HG03571 (cell line): ENCODE measurements around the gene NME1.
"Not testable (repeated sequence)": the region's sequence is repeated elsewhere in the genome, so short reads cannot be mapped to it uniquely, and the experiment has no call there.

Source experiments
- ATAC-seq: cut with Tn5 transposase; IDR thresholded peaks from one replicate; pipeline ENCODE4 v1.9.1; 2021; ENCODE audit not compliant: unreplicated experiment

NME1 gene

DNA sequence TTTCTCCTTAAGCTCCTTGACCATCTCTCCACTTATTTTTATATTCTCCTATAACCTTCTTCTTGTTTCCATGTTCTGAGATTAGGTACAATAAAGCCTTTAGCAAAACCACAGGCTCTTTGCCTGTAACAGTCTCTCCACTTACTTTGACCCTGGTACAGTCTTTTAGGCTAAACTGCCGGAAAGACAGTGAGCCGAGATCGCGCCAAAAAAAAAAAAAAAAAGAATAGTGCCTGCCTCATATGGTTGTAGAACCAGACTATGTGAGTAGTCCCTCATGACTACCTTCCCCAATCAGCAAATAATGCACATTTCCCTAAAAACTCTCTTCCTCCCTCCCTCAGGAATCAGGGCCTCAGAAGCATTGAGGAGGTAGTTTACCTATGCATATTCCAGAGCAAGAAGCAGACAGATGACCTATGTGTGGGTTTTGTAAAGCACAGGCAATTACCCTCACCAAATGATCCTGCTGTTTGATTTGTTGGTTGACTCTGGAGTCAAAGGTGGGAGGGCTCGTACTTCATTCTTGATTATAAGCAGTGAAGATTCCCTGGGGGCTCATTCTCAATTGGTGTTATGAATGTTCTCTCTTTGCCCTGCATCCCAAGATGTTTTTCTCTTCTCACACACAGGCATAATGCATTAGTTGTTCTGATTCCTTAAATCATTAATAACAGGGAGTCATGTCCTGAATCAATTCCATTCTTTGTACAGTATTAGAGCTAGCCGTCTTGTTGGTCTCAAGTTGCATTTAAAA, 8.9 kb upstream of the NME1 start:
- ATAC-seq: no peak

DNA sequence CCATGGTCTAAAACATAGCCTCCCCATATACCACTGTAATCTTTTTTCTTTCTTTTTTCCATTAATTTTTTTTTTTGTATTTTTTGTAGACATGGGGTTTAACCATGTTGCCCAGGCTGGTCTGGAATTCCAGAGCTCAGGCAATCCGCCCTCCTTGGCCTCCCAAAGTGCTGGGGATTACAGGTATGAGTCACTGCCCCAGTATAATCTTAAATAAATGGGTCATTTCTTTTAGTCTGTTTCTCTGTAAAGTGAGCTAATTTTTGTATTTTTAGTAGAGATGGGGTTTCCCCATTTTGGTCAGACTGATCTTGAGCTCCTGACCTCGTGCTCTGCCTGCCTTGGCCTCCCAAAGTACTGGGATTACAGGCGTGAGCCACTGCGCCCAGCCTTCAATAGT, 5.7 kb upstream of the NME1 start:
- ATAC-seq: no peak

DNA sequence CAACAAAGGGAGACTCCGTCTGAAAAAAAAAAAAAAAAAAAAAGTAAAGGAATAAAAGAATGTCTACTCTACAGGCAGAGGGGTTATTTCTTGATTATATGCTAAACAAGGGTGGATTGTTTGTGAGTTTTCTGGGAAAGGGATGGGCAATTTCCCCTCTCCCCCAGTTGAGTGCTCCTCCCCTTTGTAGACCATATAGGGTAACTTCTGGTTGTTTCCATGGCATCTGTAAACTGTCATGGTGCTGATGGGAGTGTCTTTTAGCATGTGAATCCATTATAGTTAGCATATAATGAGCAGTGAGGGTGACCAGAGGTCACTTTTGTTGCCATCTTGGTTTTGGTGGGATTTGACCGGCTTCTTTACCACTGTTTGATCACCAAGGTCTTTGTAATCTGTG, 4.2 kb upstream of the NME1 start:
- no peak for ATAC-seq

DNA sequence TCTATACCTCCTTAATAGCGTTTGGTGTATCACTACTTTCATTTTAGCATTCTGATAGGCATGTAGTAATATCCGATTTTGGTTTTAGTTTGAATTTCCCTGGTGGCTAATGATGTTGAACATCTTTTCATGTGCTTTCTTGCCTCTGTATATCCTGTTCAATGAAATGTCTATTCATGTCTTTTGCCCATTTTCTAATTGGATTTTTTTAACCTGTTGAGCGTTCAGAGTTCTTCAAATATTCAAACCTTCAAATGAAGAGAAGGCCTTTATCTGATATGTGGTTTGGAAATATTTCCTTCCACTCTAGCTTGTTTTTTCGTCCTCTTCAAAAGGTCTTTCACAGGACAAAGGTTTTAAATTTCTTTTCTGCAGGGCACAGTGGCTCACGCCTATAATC, 2.4 kb upstream of the NME1 start:
- no peak for ATAC-seq

DNA sequence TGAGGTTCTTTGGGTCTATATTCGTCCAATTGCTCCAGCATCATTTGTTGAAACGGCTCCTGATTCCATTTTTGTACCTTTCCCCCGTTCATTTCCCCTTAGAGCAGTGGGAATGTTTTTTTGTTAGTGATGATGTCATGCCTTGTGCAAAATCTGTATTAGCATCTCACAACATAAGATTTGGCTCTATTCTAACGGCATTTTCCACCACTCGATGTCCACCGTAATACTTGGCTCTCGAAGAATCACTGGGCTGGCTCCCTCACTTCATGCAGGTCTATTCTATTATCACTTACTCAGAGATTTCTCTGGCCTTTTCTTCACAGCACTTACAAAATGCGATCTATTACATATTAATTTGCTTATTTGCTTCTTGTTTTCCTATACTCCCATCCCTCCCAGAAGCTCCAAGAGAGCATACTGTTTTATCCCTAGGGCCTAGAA, 571 bp upstream of the NME1 start:
- peak; percentile 2 for ATAC-seq

DNA sequence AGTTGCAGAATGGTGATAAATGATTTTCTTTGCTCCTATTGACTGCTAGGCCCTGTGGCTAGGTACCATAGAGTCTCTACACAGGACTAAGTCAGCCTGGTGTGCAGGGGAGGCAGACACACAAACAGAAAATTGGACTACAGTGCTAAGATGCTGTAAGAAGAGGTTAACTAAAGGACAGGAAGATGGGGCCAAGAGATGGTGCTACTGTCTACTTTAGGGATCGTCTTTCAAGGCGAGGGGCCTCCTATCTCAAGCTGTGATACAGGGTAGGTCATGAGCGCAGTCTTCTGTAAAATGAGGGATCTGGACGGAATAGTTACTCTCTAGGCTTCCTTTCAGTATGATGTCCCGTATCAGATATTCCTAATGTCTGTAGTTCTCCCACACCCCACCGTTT, 817 bp downstream of the NME1 start:
- no peak for ATAC-seq

DNA sequence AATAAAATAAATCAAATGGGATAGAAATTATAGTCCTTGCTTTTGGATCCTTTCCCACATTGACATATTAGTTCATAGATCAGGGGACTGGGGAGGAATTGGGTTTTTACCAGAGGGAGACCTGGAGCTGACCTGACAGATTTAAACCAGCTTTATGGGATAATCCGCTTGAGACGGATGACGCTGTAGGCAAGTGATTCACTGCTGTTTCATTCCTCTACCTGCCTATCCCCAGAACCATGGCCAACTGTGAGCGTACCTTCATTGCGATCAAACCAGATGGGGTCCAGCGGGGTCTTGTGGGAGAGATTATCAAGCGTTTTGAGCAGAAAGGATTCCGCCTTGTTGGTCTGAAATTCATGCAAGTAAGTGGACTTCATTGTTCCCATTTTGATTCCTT, 2.1 kb downstream of the NME1 start:
- ATAC-seq: no peak

DNA sequence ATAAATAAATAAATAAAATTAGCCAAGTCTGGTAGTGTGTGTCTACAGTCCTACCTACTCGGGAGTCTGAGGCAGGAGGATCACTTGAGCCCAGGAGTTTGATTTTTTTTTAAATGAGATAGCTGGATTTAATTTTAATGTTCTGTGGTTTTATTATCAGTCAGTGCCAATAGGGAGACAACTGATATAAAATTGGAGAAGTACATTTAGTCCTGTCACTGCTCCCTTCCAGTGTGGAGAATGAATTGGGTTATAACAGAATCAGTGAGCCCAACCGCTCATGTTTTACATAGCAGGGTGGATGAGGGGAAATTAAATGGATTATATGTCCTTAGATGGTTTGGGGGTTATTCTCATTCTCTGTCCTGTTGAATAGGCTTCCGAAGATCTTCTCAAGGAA, 6.2 kb downstream of the NME1 start:
- no peak for ATAC-seq

DNA sequence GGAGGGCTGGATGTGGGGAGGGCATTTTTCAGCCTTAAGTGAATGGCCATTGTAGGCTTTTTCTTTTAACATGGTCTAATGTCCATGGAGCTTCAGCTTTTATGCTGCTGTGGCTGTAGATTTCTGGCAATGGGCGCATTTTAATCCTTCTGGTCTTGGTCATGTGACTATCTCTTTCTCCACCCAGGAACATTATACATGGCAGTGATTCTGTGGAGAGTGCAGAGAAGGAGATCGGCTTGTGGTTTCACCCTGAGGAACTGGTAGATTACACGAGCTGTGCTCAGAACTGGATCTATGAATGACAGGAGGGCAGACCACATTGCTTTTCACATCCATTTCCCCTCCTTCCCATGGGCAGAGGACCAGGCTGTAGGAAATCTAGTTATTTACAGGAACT, 8.2 kb downstream of the NME1 start:
- no peak for ATAC-seq

DNA sequence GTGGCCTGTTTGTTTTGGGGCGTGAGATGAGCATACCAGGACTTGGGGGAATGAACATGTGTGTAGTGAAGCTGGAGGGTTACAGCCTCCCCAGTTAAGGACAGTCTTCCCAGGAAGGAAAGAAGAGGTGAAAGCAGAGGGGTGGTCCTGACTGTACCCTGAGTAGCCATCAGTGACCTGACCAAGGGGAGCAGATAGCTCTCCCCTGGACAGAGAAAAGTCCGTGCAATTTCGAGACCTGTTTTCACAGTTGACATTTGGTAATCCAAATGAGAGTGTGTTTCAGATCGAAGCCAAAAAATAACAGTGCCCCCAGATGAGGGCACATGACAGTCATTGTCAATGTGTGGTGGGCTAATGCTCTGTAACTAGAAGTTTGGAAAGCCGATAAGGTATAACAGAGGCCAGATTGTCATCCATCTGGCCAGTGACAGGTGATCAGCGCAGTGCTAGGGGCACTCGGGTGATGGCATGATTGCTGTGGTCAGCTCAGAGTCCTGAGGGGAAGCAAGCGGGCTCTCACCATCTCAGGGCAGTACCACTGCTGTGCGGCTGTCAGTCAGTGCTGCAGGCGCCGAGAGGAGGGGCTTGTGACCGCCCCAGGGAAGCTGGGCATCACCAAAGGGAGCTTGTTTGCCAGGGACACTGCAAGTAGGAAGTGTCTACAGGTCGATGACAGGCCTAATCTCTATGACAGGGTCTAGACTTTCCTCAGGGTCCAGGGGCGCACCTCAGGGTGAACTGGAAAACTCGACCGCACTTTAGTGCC, 11.7 kb downstream of the NME1 start:
- no peak for ATAC-seq

DNA sequence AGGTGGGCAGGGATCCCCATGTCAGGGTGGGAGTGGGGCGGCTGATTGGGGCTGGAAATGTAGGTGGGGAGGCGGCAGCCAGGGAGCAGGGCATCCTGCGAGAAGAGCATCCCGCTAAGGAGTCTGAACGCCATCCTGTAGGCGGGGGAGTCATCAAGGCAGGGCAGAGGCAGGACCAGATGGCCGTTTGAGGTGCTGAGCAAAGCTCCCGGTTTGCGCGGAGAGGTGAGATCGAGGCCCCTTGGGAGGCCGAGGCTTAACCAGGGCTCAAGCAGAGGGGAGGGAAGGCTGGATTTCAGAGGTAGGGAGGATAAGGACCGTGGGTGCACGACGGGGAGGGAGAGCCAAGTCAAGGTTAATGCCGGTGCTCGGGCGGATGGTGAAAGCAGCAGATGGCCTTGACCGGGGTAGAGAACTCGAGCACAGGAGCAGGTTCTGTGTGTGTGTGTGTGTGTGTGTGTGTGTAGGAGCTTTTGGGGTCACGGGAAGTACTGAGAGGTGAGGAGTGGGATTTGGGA, 12.4 kb downstream of the NME1 start:
- ATAC-seq: peak; percentile 26

DNA sequence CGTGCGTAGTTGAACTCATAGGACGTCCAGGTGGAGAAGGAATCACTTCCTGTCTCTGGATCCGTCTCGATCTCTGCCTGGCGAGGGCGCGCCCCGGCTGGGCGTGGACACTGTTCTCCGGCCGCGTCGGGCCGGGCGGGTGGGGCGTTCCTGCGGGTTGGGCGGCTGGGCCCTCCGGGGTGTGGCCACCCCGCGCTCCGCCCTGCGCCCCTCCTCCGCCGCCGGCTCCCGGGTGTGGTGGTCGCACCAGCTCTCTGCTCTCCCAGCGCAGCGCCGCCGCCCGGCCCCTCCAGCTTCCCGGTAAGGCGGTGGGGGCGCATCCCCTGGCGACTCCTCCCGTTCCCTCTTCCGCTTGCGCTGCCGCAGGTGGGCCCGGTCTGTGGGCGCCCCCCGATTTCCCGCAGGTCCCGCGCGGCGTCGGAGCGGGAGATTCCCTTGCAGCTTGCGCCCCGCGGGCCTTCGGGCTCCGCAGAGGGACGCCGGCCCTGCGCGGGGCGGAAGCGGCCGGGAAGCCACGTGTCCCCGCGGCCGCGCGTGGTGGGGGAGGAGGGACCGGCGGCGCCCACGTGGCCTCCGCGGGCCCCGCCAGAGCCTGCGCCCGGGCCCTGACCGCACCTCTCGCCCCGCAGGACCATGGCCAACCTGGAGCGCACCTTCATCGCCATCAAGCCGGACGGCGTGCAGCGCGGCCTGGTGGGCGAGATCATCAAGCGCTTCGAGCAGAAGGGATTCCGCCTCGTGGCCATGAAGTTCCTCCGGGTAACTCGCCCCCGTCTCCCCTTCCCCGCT, 13.0 kb downstream of the NME1 start, which contains the start of gene NME2:
NME2 (plus strand) TSS at position 214 of the 789 bp plus-strand sequence; CDS start at position 634, 420 bp downstream.
- peak; percentile 79 for ATAC-seq

DNA sequence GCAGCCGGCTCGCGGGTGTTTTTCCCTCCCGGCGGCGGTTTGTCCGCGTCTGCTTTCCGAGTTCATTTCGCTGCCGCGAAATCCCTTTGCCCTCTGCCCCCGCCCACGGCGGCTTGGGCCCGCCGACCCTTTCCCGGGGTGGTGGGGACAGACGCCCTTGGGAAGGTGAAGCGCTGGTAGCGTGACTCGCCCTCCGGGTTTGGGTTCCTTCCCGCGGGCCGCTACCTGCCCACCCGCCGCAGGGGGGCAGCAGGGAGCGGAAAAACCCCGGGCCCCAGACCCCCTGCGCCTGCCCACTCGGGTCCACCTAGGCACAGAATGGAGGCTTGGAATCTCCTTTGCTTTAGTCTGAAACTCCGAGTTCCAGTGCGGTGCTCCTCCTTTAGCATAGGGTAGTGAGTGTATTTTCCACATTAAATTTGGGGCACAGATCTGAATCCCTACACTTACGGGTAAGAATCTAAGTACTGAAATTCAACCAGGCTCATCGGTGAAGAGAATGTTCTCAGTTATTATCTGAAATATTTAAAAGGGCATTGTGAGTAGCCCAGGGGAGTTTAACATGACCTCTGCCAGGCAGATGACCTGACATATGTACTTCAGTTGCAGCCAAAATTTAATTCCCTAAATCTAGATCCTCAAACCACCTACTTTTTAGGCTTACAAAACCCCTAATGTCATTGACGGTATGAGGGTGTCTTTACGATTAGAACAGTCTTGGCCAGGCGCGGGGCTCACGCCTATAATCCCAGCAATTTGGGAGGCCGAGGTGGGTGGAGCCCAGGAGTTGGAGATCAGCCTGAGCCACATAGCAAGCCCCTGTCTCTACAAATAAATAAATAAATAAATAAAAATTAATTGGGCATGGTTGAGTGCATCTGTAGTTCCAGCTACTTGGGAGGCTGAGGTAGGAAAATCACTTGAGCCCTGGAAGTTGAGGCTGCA, 13.9 kb downstream of the NME1 start:
- ATAC-seq: peak; percentile 43

DNA sequence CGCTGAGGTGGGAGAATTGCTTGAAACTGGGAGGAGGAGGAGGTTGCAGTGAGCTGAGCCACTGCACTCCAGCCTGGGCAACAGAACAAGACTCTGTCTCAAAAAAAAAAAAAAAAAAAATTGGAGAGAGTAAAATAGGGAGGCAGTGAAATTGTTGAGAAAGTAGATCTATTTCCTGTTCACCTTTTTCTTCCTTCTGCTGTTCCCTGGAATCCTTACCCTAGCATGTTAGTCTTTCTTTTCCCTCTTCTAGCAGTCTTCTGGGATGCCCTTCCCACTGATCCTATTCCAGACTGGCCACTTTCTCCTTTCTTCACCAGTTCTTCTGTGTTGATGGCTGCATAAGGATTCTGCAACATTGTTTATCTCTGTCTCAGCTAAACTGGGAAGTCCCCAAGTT, 16.0 kb downstream of the NME1 start:
- no peak for ATAC-seq

DNA sequence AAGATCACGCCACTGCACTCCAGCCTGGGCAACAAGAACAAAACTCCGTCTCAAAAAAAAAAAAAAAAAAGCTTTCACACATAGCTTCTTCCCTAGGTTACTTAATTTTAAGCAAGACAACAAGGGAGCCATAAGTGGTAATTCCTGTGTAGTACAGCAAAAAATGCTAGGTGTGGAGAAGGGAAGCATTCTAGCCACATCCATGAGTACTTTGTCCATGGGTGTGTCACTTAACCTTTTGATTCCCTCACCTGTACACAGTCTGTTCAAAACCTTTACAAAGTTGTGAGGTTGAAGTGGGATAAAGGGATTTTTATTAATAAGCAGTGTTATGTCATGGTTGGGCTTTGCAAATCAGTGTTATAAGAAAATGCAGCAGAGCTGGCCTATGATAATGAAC, 17.4 kb downstream of the NME1 start:
- no peak for ATAC-seq

DNA sequence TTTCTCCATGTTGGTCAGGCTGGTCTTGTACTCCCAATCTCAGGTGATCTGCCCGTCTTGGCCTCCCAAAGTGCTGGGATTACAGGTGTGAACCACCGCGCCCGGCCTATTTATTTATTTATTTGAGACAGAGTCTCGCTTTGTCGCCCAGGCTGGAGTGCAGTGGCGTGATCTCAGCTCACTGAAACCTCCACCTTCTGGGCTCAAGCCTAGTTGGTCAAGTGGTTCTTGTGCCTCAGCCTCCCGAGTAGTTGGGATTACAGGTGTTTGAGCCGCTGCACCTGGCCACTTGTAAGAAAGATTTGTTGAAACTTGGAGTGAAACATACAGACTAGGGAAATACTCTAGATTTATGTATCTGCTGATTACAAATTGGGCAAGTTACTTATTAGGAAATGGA, 18.7 kb downstream of the NME1 start:
- not testable (repeated sequence) for ATAC-seq

DNA sequence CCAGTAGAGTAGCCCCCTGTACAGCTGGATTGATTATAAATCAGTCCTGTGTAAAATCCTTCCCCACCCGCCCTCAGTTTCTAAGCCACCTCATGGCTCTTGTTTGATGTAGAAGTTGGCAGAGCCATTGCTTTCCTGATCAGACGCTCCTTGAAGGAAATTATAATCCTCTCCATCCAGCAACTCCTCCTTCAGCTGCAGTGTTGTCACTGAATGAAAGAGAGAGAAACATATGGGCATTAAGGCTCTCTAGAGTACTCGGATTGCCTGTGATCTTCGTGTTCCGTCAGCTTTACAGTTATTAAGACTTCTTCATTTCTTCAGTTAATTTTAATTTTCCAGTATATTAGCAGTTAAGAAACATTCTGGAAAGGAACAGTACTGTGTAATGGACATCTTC, 27.1 kb downstream of the NME1 start:
- no peak for ATAC-seq

DNA sequence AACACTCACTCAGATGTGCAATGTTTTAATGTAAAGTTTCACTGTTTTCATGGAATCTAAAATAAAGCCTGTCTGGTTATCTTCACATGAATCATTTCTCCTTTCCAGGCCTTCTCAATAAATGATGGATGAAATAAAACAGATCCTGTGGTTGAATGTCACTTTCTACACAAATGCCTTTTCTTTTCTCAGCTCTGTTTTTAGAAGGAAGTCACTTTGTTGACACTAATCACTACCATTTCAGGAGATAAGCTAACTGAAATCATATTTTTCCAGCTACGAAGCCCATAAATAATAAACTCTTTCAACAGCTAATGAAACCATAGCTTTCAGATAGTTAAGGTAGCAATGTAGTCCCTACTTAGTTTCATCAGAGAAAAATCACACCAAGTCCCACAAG, 30.8 kb downstream of the NME1 start:
- no peak for ATAC-seq

DNA sequence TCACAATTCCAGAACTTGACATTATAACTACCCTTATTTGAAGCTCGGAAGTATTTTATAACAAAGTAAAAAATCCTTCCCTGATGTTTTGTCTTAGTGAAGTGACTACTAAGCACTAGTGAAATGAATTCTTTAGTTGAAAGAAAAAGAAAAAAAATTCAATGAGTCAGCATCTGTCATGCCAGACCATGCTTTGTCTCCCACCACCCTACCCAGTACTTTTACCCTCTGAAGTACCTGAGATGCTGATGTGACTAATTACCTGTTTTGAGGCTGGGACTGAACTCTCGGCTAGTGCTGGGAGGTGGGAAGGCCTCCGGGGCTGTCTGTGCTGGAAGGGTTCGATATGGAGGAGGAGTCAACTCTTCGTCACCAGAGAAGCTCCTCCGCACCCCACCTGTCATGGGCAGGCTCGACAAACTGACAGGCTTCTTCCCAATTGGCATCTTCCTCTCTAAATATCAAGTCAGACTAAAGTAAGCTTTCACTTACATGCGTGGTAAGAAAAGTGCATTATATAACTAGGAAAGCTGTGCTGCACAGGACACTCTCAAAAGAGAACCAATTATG, 32.5 kb downstream of the NME1 start:
- no peak for ATAC-seq

DNA sequence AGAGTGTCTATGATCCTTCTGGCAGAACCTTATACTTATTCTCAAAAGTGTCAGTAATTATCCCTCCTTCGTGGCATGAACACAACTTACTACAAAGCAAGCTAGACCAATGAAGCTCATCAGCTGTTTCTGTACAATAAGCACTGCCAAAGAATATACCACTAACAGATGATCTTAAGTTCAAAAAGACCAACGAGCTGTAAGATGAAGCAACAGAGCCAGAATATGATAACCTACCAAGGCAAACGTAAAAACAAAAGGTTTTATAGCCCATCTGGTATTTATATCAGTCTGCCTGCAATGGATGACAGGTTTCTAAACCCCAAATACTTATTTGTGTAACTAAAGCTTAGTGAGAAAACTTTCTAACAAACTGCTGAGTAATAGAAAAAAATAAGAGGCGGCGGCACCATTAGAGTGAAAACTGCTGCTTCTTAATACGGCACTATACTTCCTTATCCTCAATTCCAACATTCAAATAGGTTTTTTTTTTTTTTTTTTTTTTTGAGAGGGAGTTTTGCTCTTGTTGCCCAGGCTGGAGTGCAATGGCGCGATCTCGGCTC, 35.0 kb downstream of the NME1 start:
- no peak for ATAC-seq
